ENCODE measurements around the gene SULT1A4.
"Not testable (repeated sequence)": the region's sequence is repeated elsewhere in the genome, so short reads cannot be mapped to it uniquely, and the experiment has no call there.

The SULT1A4 gene

GRCh38 chr16:29459706-29460646 is at the start of gene SULT1A4:
SULT1A4 (plus strand) TSS chr16:29459913; CDS start chr16:29461386, 1,473 bp downstream.
- DNase-seq, result not testable (repeated sequence)

- DNase-seq, result not testable (repeated sequence)
These were observed 36.1 kb upstream of the SULT1A4 start for GRCh38 chr16:29423587-29423986.

- not testable (repeated sequence) for DNase-seq
These were observed 34.3 kb upstream of the SULT1A4 start for GRCh38 chr16:29425390-29425789.

GRCh38 chr16:29453754-29454153 is 6.0 kb upstream of the SULT1A4 start:
- DNase-seq, result not testable (repeated sequence)

DNA sequence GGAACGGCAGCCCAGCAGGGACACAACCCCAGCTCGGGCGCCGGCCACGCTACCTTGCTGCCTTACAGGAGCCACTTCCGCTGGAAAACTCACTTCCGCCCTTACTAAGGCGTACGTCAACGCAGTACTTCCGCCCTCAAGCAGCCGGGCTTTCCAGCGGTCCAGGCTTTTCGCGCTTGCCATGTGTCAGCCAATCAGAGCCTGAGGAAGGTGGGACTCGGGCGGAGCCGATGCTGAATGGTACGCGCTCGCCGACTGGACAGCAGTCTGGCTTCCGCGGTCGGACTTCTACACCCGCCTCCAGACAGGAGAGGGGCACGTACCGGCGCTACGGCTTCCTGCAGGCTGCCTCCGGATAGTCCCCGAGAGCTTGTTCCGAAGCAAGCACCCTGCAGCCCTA is 5.4 kb upstream of the SULT1A4 start, which contains the start of the genes BOLA2 and SLX1B:
Gene BOLA2 (minus strand): TSS at position 83 of the 400 bp plus-strand sequence. CDS start 98 bp downstream, outside the sequence.
Gene SLX1B (plus strand): TSS at position 265 of the 400 bp plus-strand sequence.
- not testable (repeated sequence) for DNase-seq

- not testable (repeated sequence) for DNase-seq
These were observed 4.9 kb upstream of the SULT1A4 start for GRCh38 chr16:29454828-29455227.

DNA sequence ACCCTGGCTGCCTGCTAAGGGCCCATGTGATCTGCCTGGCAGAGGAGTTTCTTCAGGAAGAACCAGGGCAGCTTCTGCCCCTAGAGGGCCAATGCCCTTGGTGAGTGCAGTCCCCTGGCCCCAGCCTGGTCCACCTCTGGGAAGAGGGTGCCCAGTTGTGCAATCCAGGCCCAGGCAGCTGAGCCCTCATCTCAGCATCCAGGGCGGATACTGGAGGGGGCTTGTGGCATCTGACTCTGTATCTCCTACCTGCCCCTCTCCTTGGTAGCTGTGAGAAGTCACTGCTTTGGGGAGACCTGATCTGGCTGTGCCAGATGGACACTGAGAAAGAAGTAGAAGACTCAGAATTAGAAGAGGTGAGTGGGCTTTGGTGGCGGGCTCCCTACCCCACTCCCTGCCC is 2.1 kb upstream of the SULT1A4 start:
- not testable (repeated sequence) for DNase-seq

GRCh38 chr16:29460647-29461030 is 926 bp downstream of the SULT1A4 start:
- DNase-seq, result not testable (repeated sequence)

- DNase-seq, result not testable (repeated sequence)
These were observed 6.5 kb downstream of the SULT1A4 start for GRCh38 chr16:29465985-29466824.

DNA sequence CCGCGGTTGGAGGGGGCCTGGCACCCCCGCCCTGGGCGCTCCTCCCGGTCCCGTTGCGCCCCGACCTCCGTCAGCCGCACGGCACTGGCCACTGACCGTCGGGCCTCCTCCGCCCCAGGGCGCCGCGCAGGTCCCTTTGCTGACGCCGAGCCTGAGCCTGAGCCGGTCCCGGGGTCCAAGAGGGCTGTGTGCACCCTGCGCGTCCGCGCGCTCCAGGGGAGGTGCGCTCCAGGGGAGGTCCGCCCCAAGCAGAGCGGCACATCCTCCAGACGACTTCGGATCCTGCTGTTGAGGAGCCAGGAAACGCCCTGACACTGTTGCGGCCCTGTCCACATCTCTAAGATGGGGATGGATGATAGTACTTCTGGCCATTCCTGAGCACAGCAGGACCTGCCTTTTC is 7.2 kb downstream of the SULT1A4 start:
- not testable (repeated sequence) for DNase-seq

DNA sequence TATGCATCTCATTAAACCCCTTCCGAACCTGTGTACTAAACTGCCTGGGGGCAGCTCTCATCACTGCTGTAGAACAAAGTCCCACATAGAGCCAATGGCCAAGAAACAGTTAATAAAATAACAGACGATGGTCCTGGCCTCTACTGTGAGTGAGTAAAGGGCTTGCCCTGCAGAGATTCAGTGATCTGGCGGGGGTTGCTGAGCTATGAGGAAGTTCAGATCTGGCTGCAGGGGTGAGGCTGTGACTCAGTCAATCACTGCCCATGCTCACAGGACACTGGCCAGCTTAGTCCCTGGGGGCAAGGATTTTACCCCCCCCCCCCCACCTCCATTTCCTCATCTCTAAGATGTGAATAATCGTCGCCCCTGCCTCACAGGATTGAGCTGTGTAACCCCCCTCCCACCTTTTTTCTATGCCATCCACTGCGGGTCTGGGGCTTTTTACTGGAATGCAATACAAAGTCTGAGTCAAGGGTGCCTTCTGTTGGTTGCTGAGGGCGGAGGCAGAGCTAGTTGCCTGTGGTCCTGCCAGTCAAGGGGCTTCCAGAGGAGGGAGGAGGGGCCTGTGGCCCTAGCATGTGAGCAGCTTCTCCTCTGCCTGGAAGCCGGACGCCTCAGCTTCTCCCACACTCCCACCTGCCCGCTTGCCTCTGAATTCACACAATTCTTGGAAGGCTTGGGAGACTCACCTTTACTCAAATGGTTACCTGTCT is 8.1 kb downstream of the SULT1A4 start:
- DNase-seq, result not testable (repeated sequence)

GRCh38 chr16:29469660-29470059 is 9.9 kb downstream of the SULT1A4 start:
- DNase-seq, result not testable (repeated sequence)

DNA sequence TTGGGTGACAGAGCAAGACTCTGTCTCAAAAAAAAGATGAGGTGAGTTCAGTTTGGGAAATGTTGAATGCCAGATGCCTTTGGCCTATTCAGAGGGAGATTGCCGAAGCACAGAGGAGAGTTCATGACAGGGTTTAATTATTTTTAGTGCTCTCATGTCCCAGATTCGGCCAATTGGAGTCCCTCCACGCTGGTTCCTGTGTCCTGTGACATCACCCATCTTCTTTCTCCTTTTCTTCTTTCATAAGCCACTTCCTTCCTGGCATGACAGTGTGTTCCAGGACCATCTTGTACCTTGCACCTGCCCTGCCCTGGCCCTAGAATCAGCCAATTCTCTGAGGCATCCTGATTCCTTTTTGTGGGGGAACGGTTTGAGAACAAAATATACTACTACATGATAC is 12.4 kb downstream of the SULT1A4 start:
- DNase-seq, result not testable (repeated sequence)

DNA sequence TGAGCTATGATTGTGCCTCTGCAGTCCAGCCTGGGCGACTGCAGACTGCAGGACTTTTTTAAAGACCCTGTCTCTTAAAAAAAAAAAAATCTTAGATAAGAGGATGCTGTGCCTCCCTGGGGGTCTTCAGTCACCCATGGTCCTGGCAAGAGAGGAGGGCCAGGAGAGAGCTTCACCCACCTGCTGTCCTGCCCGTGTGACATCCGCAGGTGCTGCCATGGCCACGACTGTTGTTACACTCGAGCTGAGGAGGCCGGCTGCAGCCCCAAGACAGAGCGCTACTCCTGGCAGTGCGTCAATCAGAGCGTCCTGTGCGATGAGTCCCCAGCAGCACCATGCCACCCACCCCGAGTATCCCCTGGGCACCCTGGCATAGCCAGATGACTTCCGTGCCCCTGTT is 22.6 kb downstream of the SULT1A4 start:
- DNase-seq, result not testable (repeated sequence)

DNA sequence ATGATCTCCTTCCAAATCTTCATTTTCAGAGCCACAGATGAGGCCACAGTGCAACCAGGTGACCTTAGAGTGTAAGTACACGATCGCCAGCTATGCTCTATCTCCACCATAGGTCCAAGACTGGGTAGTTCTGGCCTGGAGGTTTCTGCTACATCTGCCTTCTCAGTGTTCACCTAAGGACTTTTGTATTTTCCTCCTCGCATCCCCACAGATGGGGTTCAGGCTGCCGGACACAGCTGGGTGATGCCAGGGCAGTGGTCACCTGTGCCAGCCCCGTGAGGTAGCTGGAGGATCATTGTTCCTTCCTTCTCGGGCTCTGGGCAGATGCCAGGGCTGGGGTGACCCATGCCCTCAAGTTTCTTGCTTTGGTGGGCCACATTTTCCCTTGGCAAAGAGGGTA is 46.6 kb downstream of the SULT1A4 start, which contains the start of gene NPIPB12:
Gene NPIPB12 (minus strand): TSS at position 101 of the 400 bp plus-strand sequence.
- not testable (repeated sequence) for DNase-seq

Data from inflammatory macrophage treated with lipopolysaccharide for 1 hour (primary cell).